ENCODE measurements around the gene PRKCZ.

Gene PRKCZ

DNA sequence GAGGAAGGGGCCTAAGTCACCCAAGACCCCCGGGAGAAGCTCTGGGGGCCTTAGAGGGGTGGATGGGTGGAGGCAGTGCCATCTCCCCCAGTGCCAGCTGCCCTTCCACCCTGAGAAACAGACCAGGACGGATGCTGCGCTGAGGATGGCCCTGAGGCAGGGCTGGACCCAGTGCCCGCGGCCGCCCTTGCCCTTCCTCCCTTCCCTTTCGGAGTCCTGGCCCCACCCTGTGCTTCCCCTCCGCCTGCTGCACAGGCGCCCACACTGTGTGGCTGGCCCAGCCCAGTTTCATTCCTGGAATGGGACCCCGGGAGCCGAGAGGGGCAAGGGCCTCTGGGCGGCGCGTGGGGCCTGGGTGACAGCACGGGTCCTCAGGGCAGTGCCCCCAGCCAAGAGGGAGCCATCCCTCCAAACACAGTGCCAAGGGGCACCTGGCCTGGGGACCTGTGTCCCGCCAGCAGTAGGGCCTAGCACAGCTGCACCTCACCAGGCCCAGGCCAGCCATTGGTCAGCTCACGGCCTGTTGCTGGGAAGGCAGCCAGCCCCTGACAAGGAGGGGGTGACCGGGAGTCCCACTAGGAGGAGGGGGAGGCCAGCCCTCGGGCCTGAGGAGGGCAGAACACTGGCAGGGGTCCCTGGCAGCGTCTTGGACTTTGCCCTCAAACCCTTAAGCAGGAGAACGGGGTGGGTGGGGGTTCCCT lies 164.5 kb downstream of the PRKCZ start:
- no peak for DNase-seq

DNA sequence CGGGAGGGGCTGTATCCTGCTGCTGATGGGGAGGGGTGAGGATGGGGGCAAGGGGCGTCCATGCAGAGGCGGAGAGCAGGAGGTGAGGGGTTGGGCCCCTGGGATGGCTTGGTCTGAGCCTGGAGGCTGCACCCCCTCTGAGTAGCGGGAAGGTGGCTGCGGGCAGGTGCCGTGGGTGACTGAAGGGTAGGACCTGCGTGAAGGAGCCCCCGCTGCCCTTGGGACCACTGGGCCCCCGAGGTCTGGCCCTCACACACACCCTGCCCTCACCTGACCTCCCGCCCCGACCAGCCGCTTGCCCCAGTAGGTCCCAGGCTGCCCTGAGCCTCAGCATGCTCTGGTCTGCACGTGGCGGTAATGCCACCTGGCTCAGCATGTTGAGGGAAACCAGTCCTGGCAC lies 165.1 kb downstream of the PRKCZ start:
- DNase-seq = no peak

DNA sequence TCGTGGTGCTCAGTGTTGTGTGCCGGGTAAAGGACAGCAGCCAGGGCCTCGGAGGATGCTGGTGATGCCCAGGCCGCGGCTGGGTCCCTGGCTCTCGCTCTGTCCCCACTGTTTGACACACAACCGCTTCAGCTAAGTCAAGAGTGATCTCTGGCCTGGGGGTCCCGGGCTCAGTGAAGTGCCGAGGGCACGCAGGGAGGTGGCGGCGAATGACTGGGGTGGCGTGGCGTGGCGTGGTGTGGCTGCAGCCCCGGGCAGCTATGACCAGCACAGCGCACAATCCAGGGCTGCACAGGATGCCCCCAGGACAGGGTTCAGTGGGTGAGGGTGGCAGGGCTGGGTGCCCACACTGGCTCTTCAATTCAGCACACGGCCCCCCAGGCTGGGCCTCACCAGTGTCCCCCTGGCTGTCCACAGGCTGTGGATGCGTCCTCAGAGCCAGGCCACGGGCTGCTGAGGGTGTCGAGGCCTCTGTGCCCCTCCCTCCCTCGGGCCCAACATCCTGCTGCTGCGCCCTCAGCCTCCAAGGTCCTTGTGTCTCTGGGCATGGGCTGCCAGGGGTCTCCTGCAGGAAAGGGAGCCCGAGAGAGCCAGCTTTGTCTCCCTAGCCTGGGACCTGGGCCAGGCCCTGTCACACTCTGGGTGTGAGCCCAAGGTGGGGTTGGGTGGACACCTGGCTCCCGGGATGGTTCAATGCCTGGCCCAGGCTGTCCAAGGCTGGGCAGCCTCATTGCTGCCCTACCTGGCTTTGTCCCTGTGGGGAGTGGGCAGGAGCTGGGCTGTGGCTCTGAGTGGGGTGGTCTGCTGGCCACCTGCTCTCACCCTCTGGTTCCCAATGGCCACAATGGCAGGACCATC lies 165.9 kb downstream of the PRKCZ start:
- no peak for DNase-seq

DNA sequence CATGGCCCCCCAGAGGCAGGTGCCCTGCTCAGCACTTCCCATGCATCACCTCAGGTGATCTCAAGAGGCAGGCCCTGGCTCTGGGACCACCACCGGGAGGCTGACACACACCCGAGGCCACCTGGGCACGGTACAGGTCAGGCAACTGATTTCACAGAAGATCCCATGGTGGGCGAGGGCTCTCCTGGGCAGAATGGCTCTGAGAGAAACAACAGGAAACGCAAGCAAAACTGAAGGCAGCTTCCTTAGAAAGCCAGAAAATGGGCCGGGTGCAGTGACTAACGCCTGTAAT lies 166.5 kb downstream of the PRKCZ start:
- no peak for DNase-seq

DNA sequence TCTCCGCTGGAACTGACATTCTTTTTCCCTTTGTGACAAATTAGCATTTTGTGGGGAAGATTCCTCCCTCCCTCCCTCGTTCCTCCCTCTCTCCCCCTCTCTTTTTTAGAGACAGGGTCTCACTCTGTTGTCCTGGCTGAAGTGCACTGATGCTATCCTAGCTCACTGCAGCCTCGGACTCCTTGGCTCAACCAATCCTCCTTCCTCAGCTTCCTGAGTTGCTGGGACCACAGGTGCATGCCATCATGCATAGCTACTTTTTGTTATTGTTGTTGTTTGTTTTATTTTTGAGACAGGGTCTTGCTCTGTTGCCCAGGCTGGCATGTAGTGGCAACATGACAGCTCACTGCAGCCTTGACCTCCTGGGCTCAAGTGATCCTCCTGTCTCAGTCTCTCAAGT lies 171.1 kb downstream of the PRKCZ start:
- DNase-seq = no peak

DNA sequence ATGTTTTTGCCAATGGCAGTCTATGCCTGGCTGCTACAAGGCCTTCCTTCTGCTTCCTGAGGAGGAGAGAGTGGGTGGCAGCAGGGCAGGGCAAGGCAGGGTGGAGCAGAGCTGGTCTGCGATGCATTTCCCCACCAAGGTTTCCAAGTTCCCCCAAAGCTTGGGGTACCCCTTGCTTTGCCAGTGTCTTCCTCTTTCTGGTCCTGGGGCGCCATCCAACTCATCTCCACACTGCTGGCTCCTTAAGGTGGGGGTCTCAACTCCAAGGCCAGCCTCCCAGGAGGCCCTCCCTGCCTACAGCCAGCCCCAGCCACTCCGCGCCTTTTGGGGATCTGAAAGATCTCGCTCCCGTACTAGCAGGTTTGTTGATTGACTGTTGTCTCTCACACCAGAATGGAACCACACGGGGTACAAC lies 174.0 kb downstream of the PRKCZ start:
- DNase-seq = no peak

DNA sequence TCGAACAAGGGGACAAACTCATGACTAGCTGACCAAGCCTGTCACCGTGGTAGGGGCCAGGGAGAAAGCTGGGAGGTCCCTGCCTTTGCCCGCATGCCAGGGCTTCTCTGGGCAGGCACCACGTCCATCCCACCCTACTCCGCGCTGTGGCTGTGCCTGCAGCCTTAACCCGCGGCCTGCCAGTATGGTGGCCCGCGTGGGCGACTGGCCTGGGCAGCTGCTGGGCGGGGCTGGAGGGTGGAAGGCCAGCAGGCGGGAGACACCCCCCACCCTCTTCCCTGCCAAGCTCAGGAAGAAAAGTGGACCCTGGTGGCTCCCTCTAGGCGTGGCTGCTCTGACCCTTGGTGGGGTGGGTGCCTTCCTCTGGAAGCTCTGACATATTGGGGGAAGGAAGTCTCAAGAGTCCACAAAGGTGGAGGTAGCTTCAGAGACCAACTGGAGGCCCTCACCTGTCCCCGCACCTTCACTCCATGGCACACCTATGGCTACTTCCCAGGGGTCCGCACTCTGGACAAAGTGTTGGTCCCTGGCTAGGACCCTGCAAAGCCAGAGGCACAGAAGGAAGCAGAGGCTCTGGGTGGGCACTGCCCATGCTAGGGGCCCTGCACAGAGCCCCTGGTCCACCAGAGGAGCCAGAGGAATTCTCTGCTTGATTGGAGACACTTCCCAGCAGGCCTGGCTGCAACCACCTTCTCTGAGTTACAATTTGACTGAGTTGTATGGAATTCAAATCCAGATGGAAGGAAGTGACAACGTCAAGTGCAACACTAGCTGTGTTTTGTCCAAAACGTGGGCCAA lies 174.6 kb downstream of the PRKCZ start:
- no peak for DNase-seq

DNA sequence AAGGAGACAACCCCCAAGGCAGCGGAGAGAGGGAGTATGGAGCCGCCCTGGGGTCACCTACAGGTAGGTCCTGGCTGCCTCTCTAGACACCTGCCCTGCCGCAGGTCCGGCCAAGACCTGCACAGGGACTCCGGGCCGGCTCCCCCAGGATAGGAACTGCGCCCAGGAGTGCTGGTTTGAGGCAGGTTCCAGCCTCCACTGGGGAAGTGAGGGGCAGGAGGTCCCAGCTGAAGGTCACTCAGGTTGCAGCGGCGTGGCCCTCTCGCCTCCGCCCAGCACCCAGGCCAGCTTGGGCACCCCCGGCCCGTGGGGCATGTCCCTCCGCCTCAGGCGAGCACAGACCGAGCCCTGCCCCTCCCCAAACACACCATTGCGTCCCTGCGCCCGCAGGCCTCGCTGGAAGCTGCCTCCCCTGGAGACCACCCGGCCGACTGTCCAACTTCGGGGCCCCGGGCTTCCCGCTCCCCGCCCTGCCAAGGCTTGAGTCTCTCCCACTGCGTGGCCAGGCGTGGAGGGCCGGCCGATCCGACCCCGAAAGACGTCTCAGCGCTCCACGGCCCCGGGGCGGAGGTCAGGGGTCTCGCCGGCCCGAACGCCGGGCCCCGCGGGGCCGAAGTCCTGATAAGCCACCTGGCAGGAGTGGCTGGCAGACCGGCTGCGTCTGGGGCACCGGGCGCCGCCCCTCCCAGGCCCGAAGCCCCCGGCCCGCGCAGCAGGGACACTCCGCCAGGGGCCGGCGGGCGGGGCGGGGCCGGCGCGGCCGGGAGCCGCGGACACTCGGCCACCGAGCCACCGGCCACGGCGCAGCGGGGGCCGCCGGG lies 176.5 kb downstream of the PRKCZ start:
- no peak for DNase-seq

DNA sequence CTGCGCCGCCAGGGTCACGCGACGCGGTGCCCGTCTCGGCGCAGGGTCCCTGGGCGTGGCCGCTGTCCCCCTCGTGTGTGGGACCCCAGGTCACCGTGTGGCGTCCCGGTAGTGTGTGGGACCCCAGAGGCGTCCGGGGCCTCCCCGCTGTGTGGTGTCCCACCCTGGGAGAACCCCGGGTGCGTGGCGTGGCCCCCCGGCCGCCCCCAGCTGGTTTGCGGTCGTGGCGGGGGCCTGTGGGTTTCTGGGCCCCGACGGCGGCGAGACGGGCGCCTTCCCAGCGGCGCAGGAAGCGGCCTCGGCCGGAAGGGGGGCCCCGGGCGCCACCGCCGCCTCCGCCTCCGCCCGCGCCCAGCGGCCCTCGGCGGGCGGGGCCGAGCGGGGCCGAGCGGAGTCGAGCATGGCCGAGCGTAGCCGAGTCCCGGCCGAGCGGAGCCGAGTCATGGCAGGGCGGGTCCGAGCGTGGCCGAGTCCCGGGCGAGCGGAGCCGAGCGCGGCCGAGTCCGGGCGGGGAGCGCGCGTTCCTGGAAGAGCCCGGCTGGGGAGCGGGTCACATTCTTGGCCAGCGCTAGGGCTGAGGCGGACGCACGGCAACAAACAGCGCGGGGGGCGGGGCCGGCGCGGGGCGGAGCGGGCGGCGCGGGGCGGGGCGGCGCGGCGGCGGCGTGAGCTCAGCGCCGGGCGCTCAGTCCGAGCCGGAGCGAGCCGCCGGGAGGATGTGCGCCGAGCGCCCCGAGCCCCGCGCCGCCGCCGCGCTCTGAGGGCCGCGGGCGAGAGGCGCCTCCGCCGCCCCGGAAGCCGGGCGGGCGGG lies 177.3 kb downstream of the PRKCZ start:
- peak; percentile 95 to 98 for DNase-seq

DNA sequence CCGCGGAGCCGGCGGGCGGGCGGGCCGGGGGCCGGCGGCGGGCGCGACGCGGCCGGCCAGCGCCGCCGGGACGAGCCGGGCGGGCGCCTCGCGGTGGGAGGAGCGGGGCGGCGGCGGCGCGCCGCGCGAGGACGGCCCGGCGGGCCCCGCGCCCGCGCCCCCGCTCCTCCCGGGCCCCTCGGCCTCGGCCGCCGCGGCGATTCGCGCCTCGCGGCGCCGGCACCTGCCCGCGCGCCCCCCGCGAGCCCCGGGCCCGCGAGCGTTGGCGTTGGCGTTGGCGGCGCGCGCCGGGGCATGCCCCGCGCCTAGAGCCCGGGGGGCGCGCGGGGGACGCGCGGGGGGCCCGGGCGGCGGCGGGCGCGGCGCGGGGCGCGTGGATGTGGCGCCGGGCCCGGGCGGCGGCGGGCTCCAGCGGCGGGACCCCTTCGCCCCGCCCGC lies 178.0 kb downstream of the PRKCZ start, which contains the start of gene SKI:
Gene SKI, plus strand, starts transcription at position 163 of the 438 bp plus-strand sequence. CDS start 448 bp downstream, outside the sequence.
- DNase-seq = no peak

DNA sequence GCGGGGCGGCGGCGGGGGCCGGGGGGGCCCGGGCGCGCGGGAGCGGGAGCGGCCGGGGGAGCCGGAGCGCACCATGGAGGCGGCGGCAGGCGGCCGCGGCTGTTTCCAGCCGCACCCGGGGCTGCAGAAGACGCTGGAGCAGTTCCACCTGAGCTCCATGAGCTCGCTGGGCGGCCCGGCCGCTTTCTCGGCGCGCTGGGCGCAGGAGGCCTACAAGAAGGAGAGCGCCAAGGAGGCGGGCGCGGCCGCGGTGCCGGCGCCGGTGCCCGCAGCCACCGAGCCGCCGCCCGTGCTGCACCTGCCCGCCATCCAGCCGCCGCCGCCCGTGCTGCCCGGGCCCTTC lies 178.5 kb downstream of the PRKCZ start:
- no peak for DNase-seq

DNA sequence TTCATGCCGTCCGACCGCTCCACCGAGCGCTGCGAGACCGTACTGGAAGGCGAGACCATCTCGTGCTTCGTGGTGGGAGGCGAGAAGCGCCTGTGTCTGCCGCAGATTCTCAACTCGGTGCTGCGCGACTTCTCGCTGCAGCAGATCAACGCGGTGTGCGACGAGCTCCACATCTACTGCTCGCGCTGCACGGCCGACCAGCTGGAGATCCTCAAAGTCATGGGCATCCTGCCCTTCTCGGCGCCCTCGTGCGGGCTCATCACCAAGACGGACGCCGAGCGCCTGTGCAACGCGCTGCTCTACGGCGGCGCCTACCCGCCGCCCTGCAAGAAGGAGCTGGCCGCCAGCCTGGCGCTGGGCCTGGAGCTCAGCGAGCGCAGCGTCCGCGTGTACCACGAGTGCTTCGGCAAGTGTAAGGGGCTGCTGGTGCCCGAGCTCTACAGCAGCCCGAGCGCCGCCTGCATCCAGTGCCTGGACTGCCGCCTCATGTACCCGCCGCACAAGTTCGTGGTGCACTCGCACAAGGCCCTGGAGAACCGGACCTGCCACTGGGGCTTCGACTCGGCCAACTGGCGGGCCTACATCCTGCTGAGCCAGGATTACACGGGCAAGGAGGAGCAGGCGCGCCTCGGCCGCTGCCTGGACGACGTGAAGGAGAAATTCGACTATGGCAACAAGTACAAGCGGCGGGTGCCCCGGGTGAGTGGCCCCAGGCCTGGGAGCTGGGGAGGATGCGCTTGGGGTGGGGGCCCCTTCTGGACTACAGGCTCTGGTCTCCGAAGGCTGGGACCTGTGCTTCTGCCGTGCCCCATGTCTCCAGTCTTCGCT lies 179.0 kb downstream of the PRKCZ start:
- DNase-seq = peak; percentile 71 to 77

DNA sequence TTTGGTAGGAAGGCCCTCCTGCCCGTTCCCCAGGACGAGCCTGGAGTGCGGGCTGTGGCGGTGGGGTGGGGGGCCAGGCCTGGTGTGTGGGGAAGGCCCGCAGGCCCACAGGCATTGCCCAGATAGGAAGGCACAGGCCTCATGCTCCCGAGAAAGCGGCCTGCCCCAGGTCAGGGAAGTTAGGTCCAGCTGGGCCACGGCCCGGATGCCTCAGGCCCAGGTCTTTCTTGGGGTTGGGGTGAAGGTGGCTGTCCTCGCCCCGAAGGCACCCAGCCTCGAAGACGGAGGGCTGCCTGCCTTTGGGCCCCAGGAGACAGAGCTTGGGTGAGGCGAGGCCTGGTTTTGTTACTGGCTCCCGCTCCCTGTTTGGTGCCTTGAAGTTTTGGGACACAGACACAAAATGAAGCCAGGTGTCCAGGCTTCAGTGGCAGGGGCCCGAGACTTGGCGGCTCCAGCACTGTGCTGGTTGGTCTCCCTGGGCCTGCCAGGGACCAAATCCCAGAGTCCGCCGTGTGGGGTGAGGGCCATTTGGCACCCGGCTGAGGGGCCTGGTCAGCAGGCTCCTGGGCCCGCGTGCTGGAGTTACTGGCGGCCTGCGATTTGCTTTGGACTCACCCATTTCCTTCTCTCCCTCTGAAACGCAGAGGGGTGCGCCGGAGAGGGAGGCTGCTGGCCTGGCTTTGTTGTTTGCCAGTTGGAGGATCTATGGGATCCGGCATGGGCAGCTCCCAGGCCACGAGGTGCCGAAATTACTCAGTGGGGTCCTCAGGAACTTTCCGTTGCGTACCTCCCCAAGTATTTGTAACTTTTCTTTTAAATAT lies 179.9 kb downstream of the PRKCZ start:
- peak in 1 of 2 experiments; percentile 49 for DNase-seq

DNA sequence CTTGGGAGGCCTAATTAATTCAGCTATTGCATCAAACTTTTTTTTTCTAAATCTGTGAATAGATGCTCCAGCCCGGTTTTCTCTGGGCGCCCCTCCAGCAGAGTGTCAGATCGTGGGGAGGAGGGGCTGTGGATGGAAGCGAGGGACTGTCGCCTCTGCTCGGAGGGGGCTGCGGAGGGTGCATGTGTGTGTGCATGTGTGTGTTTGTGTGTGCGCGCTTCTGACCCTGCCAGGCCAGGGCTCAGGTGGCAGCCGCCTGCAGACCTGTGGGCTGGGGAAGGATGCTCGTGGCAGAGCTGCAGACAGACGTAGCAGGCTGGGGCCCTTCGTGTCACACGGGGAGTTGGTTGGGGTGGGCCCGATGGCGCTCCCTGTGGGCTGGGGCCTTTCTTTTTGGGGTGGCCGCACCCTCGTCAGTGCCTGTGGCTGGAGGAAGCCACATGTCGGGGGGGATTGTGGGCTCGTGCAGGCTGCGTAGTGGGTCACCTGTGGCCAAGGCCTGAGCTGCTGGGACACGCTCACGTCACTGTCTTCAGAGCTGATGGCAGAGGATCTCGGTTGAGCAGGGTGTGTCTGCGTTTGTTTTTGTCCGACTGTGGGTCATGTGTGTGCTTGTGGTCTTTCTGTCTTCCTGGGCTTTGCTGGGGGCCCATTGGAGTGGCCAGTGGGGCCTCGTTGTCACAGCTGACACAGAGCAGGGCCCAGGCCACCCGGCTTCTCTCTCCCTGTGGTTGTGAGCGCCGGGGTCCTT lies 180.7 kb downstream of the PRKCZ start:
- peak; percentile 58 to 66 for DNase-seq

DNA sequence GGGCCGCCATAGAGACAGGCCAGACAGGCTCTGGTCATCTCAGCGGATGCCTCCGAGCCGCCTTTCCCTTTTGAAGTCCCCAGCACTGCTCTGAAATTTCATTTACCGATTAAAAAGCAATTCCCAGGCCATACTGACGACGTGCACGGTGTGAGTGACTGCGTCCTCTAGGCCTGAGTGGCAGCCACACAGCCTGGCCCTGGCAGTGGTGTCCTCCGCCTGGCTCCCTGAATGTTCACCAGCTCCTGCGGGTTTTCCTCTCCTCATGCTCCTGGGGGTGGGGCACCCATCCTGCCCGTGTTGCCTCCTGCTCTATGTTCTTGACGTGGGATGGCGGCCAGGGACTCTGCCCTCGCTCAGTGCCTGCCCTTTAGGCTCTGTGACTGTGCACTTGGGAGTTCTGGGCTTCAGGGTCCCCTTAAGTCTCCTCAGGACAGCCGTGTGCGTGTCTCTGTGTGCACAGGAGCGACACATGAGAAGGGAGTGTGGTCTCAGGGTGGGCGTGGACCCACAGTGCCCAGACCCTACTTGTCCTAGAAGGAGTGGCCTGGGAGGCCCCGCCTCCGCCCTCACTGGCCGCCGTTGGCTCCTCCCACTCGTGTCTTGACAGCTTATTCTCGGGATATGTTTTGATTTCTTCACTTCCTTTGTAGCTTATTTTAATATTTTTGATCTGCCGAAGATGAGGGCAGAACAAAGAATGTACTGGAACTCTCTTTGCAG lies 181.5 kb downstream of the PRKCZ start:
- DNase-seq = peak; percentile 86

DNA sequence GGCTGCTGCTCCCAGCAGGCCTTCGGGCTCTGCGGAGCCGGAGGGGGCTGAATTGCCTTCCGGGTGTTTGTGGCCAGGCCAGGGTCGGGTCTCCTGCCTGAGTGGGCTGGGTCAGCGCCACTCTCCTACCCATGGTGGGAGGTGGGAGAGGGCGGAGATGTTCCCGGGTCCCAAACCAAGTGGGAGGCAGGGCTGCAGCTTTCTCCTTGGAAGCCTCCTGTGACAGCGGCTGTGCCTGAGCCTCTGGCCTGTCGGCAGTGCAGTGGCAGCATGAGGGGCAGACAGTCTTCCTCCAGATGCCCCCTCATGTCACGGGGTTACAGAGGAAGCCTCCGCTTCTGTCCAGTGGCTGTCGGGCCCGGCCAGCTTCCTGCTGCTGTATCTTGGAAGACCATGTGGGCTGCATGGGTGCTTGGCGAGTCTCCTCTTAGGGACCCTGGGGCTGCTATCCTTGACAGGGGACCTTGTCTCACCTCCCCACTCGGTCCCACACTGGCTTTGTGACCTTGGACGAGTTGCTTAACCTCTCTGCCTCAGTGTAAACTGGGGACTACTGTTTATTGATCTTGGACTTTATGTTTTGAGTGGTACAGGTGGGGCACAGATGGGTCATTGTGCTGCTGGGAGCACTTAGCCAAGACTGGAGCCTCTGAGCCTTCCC lies 182.2 kb downstream of the PRKCZ start:
- DNase-seq = no peak

DNA sequence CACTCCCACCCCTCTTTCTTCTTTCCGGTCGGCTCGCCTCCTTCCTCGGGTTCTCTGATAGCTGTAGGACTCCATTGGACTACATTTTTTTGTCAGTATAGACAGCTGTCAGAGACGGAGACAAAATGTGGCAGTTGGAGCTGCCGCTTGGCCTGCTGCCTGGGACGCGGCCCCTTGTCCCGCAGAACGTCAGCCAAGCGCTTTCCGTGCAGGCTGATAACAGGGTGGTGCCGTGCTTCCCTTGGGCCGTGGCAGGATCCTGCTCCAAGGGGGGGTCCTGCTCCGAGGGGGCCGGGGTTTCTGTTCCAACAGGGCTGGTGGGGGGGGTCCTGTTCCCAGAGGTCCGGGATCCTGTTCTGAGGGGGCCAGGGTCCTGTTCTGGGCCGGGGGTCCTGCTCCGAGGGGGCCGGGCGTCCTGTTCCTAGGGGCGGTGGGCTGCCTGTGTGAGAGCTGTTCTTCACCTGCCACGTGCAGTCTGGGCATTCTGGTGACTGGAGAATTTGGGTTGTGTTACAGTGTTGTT lies 182.8 kb downstream of the PRKCZ start:
- DNase-seq = no peak

DNA sequence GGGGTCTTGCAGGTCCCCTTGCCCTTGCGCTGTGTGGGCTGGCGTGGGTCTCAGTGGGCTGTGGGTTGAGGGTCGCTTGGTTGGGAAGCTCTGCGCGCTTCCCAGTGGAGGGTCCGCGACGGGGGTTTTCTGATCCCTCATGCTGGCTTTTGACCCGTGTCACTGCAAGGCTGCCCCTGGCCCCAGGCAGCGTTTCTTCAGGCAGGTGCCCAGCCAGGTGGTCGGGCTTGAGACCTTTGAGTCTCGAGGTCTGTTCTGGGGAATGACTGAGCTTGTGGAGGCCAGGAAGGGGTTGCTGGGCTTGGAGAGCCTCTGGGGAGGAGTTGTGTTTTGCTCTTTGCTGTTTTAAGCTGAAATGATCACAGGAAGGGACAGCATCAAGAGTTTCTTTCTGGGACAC lies 183.3 kb downstream of the PRKCZ start:
- DNase-seq = no peak

Data from activated T-cell treated with anti-CD3 and anti-CD28 coated beads, Interleukin-2, amount 50 U/mL, for 48 hours (primary cell).